NCI-H187 treated with DMSO at 0.1 percent for 48 hours (cell line): ENCODE data around the gene ASPSCR1.
"Not testable (repeated sequence)": the region's sequence is repeated elsewhere in the genome, so short reads cannot be mapped to it uniquely, and the experiment has no call there.

Experiments used
- DNase-seq: peaks from one replicate; lab custom pipeline; 2025; lab: John Stamatoyannopoulos, UW

ASPSCR1 gene

GRCh38 chr17:82024859-82025258 is 47.4 kb downstream of the ASPSCR1 start:
- no peak for DNase-seq

GRCh38 chr17:82025401-82026107 is 48.1 kb downstream of the ASPSCR1 start:
- no peak for DNase-seq

GRCh38 chr17:82028246-82028645 is 50.8 kb downstream of the ASPSCR1 start:
- DNase-seq, result no peak

GRCh38 chr17:82028966-82029365 is 51.5 kb downstream of the ASPSCR1 start:
- no peak for DNase-seq

GRCh38 chr17:82029391-82029790 is 52.0 kb downstream of the ASPSCR1 start:
- DNase-seq, result no peak

GRCh38 chr17:82029990-82030469 is 52.6 kb downstream of the ASPSCR1 start:
- no peak for DNase-seq

GRCh38 chr17:82030470-82031302 is 53.3 kb downstream of the ASPSCR1 start:
- no peak for DNase-seq

GRCh38 chr17:82031303-82031884 is 54.0 kb downstream of the ASPSCR1 start, which contains the start of gene RAC3:
Gene RAC3, plus strand, starts transcription at chr17:82031678. Its CDS starts 84 bp downstream, at chr17:82031762.
- DNase-seq, result no peak

GRCh38 chr17:82031885-82032627 is 54.6 kb downstream of the ASPSCR1 start:
- DNase-seq, result no peak

GRCh38 chr17:82033359-82034085 is 56.1 kb downstream of the ASPSCR1 start:
- no peak for DNase-seq

- DNase-seq, result no peak
Observed at GRCh38 chr17:82034371-82035011, 57.1 kb downstream of the ASPSCR1 start.

- no peak for DNase-seq
Observed at GRCh38 chr17:82035488-82035887, 58.1 kb downstream of the ASPSCR1 start.

GRCh38 chr17:82035956-82036633 is 58.7 kb downstream of the ASPSCR1 start:
- no peak for DNase-seq

GRCh38 chr17:82036634-82037091 is 59.2 kb downstream of the ASPSCR1 start:
- no peak for DNase-seq

- peak; percentile 73 for DNase-seq
Observed at GRCh38 chr17:82037092-82037888, 59.9 kb downstream of the ASPSCR1 start, which contains the start of gene DCXR. Gene DCXR, minus strand, starts transcription at chr17:82037697. Its CDS starts 15 bp downstream, at chr17:82037682.

GRCh38 chr17:82037889-82038195 is 60.4 kb downstream of the ASPSCR1 start:
- DNase-seq, result no peak

- DNase-seq, result not testable (repeated sequence)
Observed at GRCh38 chr17:82038796-82039409, 61.5 kb downstream of the ASPSCR1 start.

GRCh38 chr17:82039695-82040299 is 62.4 kb downstream of the ASPSCR1 start:
- DNase-seq, result no peak
